Measurements from ENCODE around the gene PRKN. TPM values are rescaled to one million over a fixed set of nuclear protein-coding genes. Genes with fewer than 3 reads are reported as not detected.

PRKN gene
- total and polyA plus RNA-seq, 2 donors (not counting 3 experiments of a cell fraction or from before 2014, with no cell fraction given) = 0.06 TPM; not detected in 1

DNA sequence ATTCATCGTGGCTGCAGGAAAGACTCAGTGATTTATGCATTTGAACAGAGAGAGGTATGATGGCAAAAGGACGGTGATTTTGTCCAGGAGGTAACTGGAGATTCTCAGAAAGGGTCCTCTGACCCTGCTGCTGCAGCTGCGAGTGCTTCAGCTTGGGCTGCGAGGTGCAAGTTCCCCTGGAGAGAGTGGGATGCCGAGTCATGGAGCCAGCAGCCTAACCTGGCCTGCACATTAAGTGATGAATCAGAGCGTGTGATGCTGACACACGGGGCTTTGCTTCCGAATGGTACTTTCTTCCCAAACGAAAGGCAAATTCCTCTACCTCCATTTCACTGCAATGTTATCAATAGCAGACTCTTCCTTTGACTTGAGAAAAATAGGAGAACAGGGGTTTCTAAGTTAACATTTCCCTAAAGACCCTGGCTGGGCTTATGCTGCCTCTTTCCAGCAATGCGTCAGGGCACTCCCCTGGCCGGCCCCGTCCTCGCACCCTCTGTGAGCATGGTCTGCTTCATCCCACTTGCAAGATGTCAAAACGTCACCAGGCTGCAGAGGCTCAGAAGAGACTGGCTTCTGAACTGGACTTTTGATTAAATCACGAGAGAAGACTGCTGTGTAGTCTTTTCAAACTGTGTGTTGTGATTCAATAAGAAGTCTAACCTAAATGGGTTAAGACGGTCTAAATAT is 825.7 kb downstream of the PRKN start:
- dilution Hi-C loops (cut with MboI; ENCODE audit: extremely low pct_ligation_motif_present, low sequenced_read_pairs) = no loop called here
- Histone ChIP-seq H3K9me3 (replicated peaks; ENCODE audit: control insufficient read depth, insufficient read depth, low read length) (no peaks in the 10 kb centered on the region), H3K36me3 (ENCODE audit: control insufficient read depth in 2 of 2, extremely low read depth in 1 of 2, insufficient read depth in 2 of 2, low read length in 2 of 2) (no peaks in the 10 kb centered on the region), H2AFZ (ENCODE audit: low read depth, low read length) (no peak overlapping the region), H3K9ac (replicated peaks; ENCODE audit: extremely low read depth, insufficient read depth, low read length) (no peak overlapping the region), H3K79me2 (ENCODE audit: control insufficient read depth, insufficient read depth, low read length) (no peaks in the 10 kb centered on the region), H3K9me1 (replicated peaks; ENCODE audit: control insufficient read depth, extremely low read depth, insufficient read depth, low read length) (no peaks in the 10 kb centered on the region), H3K27me3 (ENCODE audit: control insufficient read depth in 2 of 2, insufficient read depth in 2 of 2, low read length in 2 of 2) (no peaks in the 10 kb centered on the region), H3K4me2 (ENCODE audit: insufficient read depth, low read length) (no peak overlapping the region), H3K4me3 (replicated peaks in 1 of 3; ENCODE audit: insufficient read depth in 1 of 3, low read depth in 1 of 3, low read length in 3 of 3) (no peak overlapping the region), H3K27ac (ENCODE audit: insufficient read depth, low read depth, low read length) (no peak overlapping the region), H3K4me1 (ENCODE audit: control insufficient read depth, extremely low read depth, insufficient read depth, low read length) (no peaks in the 10 kb centered on the region), H4K20me1 (replicated peaks; ENCODE audit: control insufficient read depth, extremely low read depth, insufficient read depth, low read length) (no peaks in the 10 kb centered on the region)
- intact Hi-C loops (cut with micrococcal nuclease) = no loop called here
- no peak for DNase-seq (ENCODE audit: low read depth, low spot score)
- ChIA-PET POLR2A (no interaction called here), CTCF (no interaction called here)
- TF ChIP-seq, protein P1, sequence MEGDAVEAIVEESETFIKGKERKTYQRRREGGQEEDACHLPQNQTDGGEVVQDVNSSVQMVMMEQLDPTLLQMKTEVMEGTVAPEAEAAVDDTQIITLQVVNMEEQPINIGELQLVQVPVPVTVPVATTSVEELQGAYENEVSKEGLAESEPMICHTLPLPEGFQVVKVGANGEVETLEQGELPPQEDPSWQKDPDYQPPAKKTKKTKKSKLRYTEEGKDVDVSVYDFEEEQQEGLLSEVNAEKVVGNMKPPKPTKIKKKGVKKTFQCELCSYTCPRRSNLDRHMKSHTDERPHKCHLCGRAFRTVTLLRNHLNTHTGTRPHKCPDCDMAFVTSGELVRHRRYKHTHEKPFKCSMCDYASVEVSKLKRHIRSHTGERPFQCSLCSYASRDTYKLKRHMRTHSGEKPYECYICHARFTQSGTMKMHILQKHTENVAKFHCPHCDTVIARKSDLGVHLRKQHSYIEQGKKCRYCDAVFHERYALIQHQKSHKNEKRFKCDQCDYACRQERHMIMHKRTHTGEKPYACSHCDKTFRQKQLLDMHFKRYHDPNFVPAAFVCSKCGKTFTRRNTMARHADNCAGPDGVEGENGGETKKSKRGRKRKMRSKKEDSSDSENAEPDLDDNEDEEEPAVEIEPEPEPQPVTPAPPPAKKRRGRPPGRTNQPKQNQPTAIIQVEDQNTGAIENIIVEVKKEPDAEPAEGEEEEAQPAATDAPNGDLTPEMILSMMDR (IDR thresholded peaks at IDR 0.05; ENCODE audit: extremely low read depth in 1 of 2, insufficient read depth in 1 of 2, low read depth in 1 of 2, low read length in 2 of 2) = no peak
- TF ChIP-seq GATA2 (IDR thresholded peaks at IDR 0.05; ENCODE audit: insufficient read depth, insufficient read length, low read depth, low read length) (no peak), JUN (IDR thresholded peaks at IDR 0.05; ENCODE audit: borderline replicate concordance, insufficient read depth, insufficient read length, low read depth) (no peak), MYC (IDR thresholded peaks at IDR 0.05; ENCODE audit: low read depth, low read length) (no peak), POLR2A (IDR thresholded peaks at IDR 0.05; ENCODE audit: low read depth, low read length) (no peak), EZH2 (IDR thresholded peaks at IDR 0.05; ENCODE audit: borderline replicate concordance, low read depth, low read length, severe bottlenecking) (no peak), FOS (IDR thresholded peaks at IDR 0.05; ENCODE audit: borderline replicate concordance, insufficient read depth, low read length) (no peak), POLR2AphosphoS5 (IDR thresholded peaks at IDR 0.05; ENCODE audit: insufficient read depth, low read depth, low read length) (no peak)
- TF ChIP-seq, protein P2, sequence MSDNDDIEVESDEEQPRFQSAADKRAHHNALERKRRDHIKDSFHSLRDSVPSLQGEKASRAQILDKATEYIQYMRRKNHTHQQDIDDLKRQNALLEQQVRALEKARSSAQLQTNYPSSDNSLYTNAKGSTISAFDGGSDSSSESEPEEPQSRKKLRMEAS (IDR thresholded peaks at IDR 0.05; ENCODE audit: insufficient read depth, insufficient read length) = no peak
- no peak for FAIRE-seq
- BruUV-seq (replicated peaks) = no TSS peak

All from endothelial cell of umbilical vein (primary cell).